H1 (cell line): ENCODE measurements around the gene FHL2.

Source experiments
- ATF2 ChIP-seq: IDR thresholded peaks from 2 replicates; pipeline ENCODE4 v1.6.1; 2012; ENCODE audit warnings: low read length, inconsistent platforms
- BACH1 ChIP-seq: IDR thresholded peaks from 2 replicates; pipeline ENCODE4 v1.6.1; 2012; ENCODE audit warnings: low read length, improper control_type of control experiment
- CTCF ChIP-seq, 3 experiments: IDR thresholded peaks; 1 replicate in 2 of 3; 2 replicates in 1 of 3; pipeline versions ENCODE4 v1.5.1 to v1.6.1; 2011; ENCODE audit warnings: low read length in 3 of 3, mild to moderate bottlenecking in 3 of 3, inconsistent platforms in 2 of 3, low read depth in 1 of 3, moderate library complexity in 1 of 3; ENCODE audit not compliant: insufficient read depth in 1 of 3; ENCODE audit errors: control extremely low read depth in 1 of 3
- MAX ChIP-seq: IDR thresholded peaks from 2 replicates; pipeline ENCODE4 v1.6.1; 2012; ENCODE audit warnings: inconsistent platforms
- POLR2A ChIP-seq, 2 experiments: IDR thresholded peaks; 1 replicate in 1 of 2; 2 replicates in 1 of 2; pipeline ENCODE4 v1.6.1; 2011; ENCODE audit warnings: low read depth in 2 of 2, low read length in 2 of 2, mild to moderate bottlenecking in 2 of 2; ENCODE audit errors: control extremely low read depth in 1 of 2
- POLR2AphosphoS5 ChIP-seq: IDR thresholded peaks from 2 replicates; pipeline ENCODE4 v1.6.1; 2011; ENCODE audit warnings: low read depth, low read length
- RNF2 ChIP-seq: fragments of 200-900, 300-1000 bp; sonication (generic); IDR thresholded peaks from 2 replicates; pipeline ENCODE4 v1.7.1; 2016; ENCODE audit warnings: borderline replicate concordance, low read depth, mild to moderate bottlenecking, antibody characterized with exemption, low read length; ENCODE audit not compliant: poor library complexity, severe bottlenecking; ENCODE audit errors: missing control alignments
- USF2 ChIP-seq: IDR thresholded peaks from 2 replicates; pipeline ENCODE4 v1.6.1; 2011; ENCODE audit warnings: low read length, improper control_type of control experiment
- YY1 ChIP-seq: IDR thresholded peaks from 2 replicates; pipeline ENCODE4 v1.6.1; 2011; ENCODE audit warnings: low read depth, mild to moderate bottlenecking, low read length
- ZNF274 ChIP-seq: IDR thresholded peaks from 2 replicates; pipeline ENCODE4 v1.7.0; 2012; ENCODE audit warnings: low read length, borderline replicate concordance; ENCODE audit errors: extremely low read depth

- TF ChIP-seq POLR2A (IDR thresholded peaks at IDR 0.05; ENCODE audit: control extremely low read depth in 1 of 2, low read depth in 2 of 2, low read length in 2 of 2) (no peak), USF2 (no peak), ZNF274 (no peak), POLR2AphosphoS5 (no peak), CTCF (IDR thresholded peaks at IDR 0.05; ENCODE audit: control extremely low read depth in 1 of 3, insufficient read depth in 1 of 3, low read depth in 1 of 3, low read length in 3 of 3) (no peak), YY1 (no peak), BACH1 (no peak), RNF2 (no peak), MAX (no peak), ATF2 (no peak)
Observed at GRCh38 chr2:105442056-105442455, 43.2 kb upstream of the FHL2 start.
